GM12878 (cell line): Measurements from ENCODE around the gene MATN4. TPM values are rescaled to one million over a fixed set of nuclear protein-coding genes. Genes with fewer than 3 reads are reported as not detected.

Experiments
- ATAC-seq: fragments of 200-7000 bp; cut with Tn5 transposase; 3 replicates; pipeline ENCODE4 v1.9.1; 2020; ENCODE audit warnings: mild to moderate bottlenecking, moderate library complexity
- BruUV-seq: library from RNA; stranded (reverse); fragments of 400-500 nt; replicated peaks from 2 replicates; lab custom pipeline; 2021; lab: Mats Ljungman, UMichigan
- CTCF ChIA-PET: fragments of 300-600 bp; sonication (Branson Sonifier 250); formaldehyde crosslinking; extraction: SDS; loops from one replicate; lab custom pipeline; 2021; ENCODE audit warnings: inconsistent platforms; lab: Yijun Ruan, JAX
- POLR2A ChIA-PET: fragments of 350-600 bp; formaldehyde crosslinking; extraction: SDS; loops from one replicate; lab custom pipeline; 2021; ENCODE audit warnings: inconsistent platforms; lab: Charles Lee
- RAD21 ChIA-PET: fragments of 300-600 bp; sonication (Branson Sonifier 250); formaldehyde crosslinking; loops from one replicate; lab custom pipeline; 2023; ENCODE audit warnings: antibody characterized with exemption; ENCODE audit not compliant: unreplicated experiment; lab: Charles Lee
- SMC1A ChIA-PET: fragments of 300-600 bp; sonication (Branson Sonifier 250); formaldehyde crosslinking; loops from one replicate; lab custom pipeline; 2023; ENCODE audit not compliant: unreplicated experiment, uncharacterized antibody; lab: Charles Lee
- DNase-seq: peaks from one replicate; pipeline ENCODE4 v3.0.0-alpha.2; 2011; ENCODE audit warnings: low read depth, low spot score
- FAIRE-seq: peaks from 3 replicates; lab custom pipeline; 2011; peaks lifted over from hg19 to GRCh38; lab: Jason Lieb, UNC
- H2AFZ ChIP-seq: 2 replicates; pipeline ENCODE4 v1.6.0; 2011; ENCODE audit warnings: low read depth, low read length, control low read depth; ENCODE audit not compliant: control insufficient read depth
- H3K27ac ChIP-seq: 2 replicates; pipeline ENCODE4 v1.5.1; 2011; ENCODE audit warnings: control low read depth; ENCODE audit not compliant: control insufficient read depth, insufficient read depth
- H3K27me3 ChIP-seq, 2 experiments: replicated peaks in 1 of 2; 2 replicates each; pipeline versions ENCODE4 v1.6.0 to v1.6.1; 2011; ENCODE audit warnings: low read length in 1 of 2; ENCODE audit not compliant: control insufficient read depth in 2 of 2, insufficient read depth in 2 of 2
- H3K36me3 ChIP-seq, 2 experiments: 2 replicates each; pipeline ENCODE4 v1.5.1; 2011; ENCODE audit warnings: low read length in 1 of 2; ENCODE audit not compliant: control insufficient read depth in 2 of 2, insufficient read depth in 2 of 2
- H3K4me1 ChIP-seq: 2 replicates; pipeline ENCODE4 v1.6.1; 2011; ENCODE audit warnings: mild to moderate bottlenecking, low read length, moderate library complexity, mixed read lengths; ENCODE audit not compliant: control insufficient read depth, insufficient read depth
- H3K4me2 ChIP-seq: 2 replicates; pipeline ENCODE4 v1.6.0; 2011; ENCODE audit warnings: control low read depth; ENCODE audit not compliant: control insufficient read depth, insufficient read depth
- H3K4me3 ChIP-seq: fragments of 200-600 bp; sonication (generic); 2 replicates; pipeline ENCODE4 v1.5.1; 2016
- H3K79me2 ChIP-seq: 2 replicates; pipeline ENCODE4 v1.6.0; 2011; ENCODE audit warnings: low read length; ENCODE audit not compliant: control insufficient read depth, insufficient read depth
- H3K9ac ChIP-seq: 2 replicates; pipeline ENCODE4 v1.8.0; 2011; ENCODE audit warnings: low read length, control low read depth, mixed read lengths; ENCODE audit not compliant: control insufficient read depth, insufficient read depth
- H3K9me3 ChIP-seq: replicated peaks from 3 replicates; pipeline ENCODE4 v1.5.1; 2011; ENCODE audit warnings: mild to moderate bottlenecking, low read length; ENCODE audit not compliant: control insufficient read depth, insufficient read depth
- H4K20me1 ChIP-seq: 2 replicates; pipeline ENCODE4 v1.6.0; 2011; ENCODE audit not compliant: control insufficient read depth, insufficient read depth
- ATF7 ChIP-seq: fragments of 450-650 bp; IDR thresholded peaks from 2 replicates; pipeline ENCODE4 v1.6.1; 2016; ENCODE audit warnings: low read depth, mild to moderate bottlenecking
- BACH1 ChIP-seq: fragments of 450-650 bp; IDR thresholded peaks from 2 replicates; pipeline ENCODE4 v1.6.1; 2017; ENCODE audit warnings: mild to moderate bottlenecking, borderline replicate concordance
- BRCA1 ChIP-seq: IDR thresholded peaks from 2 replicates; pipeline ENCODE4 v1.6.1; 2011; ENCODE audit warnings: low read depth, low read length, improper control_type of control experiment
- CBFB ChIP-seq: IDR thresholded peaks from 2 replicates; pipeline ENCODE4 v1.6.1; 2016; ENCODE audit warnings: antibody characterized with exemption, low read depth
- CHD4 ChIP-seq: fragments of 200-600 bp; sonication (generic); IDR thresholded peaks from 2 replicates; pipeline ENCODE4 v1.6.1; 2016; ENCODE audit warnings: mild to moderate bottlenecking
- CREM ChIP-seq: IDR thresholded peaks from 2 replicates; pipeline ENCODE4 v1.6.1; 2014; ENCODE audit warnings: antibody characterized with exemption, low read depth
- EED ChIP-seq: sonication (generic); IDR thresholded peaks from 2 replicates; pipeline ENCODE4 v1.6.1; 2016; ENCODE audit warnings: antibody characterized with exemption, low read depth
- HDAC6 ChIP-seq: fragments of 200-600 bp; sonication (generic); IDR thresholded peaks from one replicate; pipeline ENCODE4 v1.8.0; 2017; ENCODE audit warnings: antibody characterized with exemption; ENCODE audit not compliant: unreplicated experiment
- KLF5 ChIP-seq: fragments of 450-650 bp; IDR thresholded peaks from 2 replicates; pipeline ENCODE4 v1.6.1; 2014; ENCODE audit warnings: mild to moderate bottlenecking; ENCODE audit not compliant: partially characterized antibody
- MTA2 ChIP-seq: fragments of 450-650 bp; IDR thresholded peaks from 2 replicates; pipeline ENCODE4 v1.6.1; 2016; ENCODE audit warnings: low read depth, mild to moderate bottlenecking, moderate library complexity
- PAX5 ChIP-seq: IDR thresholded peaks from 2 replicates; pipeline ENCODE4 v1.6.1; 2011; ENCODE audit warnings: low read depth, low read length, borderline replicate concordance
- RBBP5 ChIP-seq: fragments of 200-600 bp; sonication (generic); conservative IDR thresholded peaks from 2 replicates; pipeline ENCODE4 v1.6.1; 2016
- RCOR1 ChIP-seq: conservative IDR thresholded peaks from 2 replicates; pipeline ENCODE4 v1.6.1; 2012; ENCODE audit warnings: low read depth, low read length, improper control_type of control experiment
- RUNX3 ChIP-seq: IDR thresholded peaks from 2 replicates; pipeline ENCODE4 v1.6.1; 2012; ENCODE audit warnings: low read length, inconsistent platforms
- SREBF1 ChIP-seq: IDR thresholded peaks from 2 replicates; pipeline ENCODE4 v1.6.1; 2012; ENCODE audit warnings: mild to moderate bottlenecking, low read length
- SRF ChIP-seq, 2 experiments: IDR thresholded peaks; 2 replicates each; pipeline ENCODE4 v1.6.1; 2011; ENCODE audit warnings: low read depth in 2 of 2, low read length in 2 of 2, mild to moderate bottlenecking in 1 of 2, moderate library complexity in 1 of 2
- SUPT20H ChIP-seq: IDR thresholded peaks from 2 replicates; pipeline ENCODE4 v1.6.1; 2011; ENCODE audit warnings: low read depth, mild to moderate bottlenecking, low read length, moderate library complexity, borderline replicate concordance; ENCODE audit not compliant: control insufficient read depth
- TARDBP ChIP-seq: IDR thresholded peaks from 2 replicates; pipeline ENCODE4 v1.6.1; 2016; ENCODE audit warnings: borderline replicate concordance
- ZNF217 ChIP-seq: fragments of 450-650 bp; IDR thresholded peaks from 2 replicates; pipeline ENCODE4 v1.6.1; 2017; ENCODE audit warnings: antibody characterized with exemption, mild to moderate bottlenecking
- WGBS: methylation state at CpG from one replicate; pipeline ENCODE4 v1.1.6; 2016; ENCODE audit warnings: low lambda C conversion rate; ENCODE audit not compliant: insufficient replicate concordance, insufficient coverage; ENCODE audit errors: missing lambda C conversion rate; 5-methylcytosine and 5-hydroxymethylcytosine counted together
- in situ Hi-C: fragments of 300-500 bp; cut with MboI; formaldehyde crosslinking; loops from 9 replicates; pipeline ENCODE4 v1.14.3; 2018; ENCODE audit warnings: mixed read lengths
- intact Hi-C: fragments of 100-400 bp; cut with micrococcal nuclease; formaldehyde crosslinking; loops from one replicate; pipeline ENCODE4 v1.14.2; 2022; ENCODE audit not compliant: unreplicated experiment
- polyA plus RNA-seq, 11 experiments: library from polyadenylated mRNA; depleted of rRNA in 4 of 11; unstranded in 6 of 11; stranded (reverse) in 5 of 11; fragments of >200 nt; fragmentation: Nextera tagmentation in 4 of 11; fragmentation: Illumina TruSeq in 1 of 11; extraction: Ambion mirVana in 4 of 11; extraction: Trizol in 1 of 11; gene quantifications; 1 replicate in 1 of 11; 2 replicates in 10 of 11; pipeline versions ENCODE4 v1.2.1 to v1.2.3, GENCODE V29; 2011 to 2016; ENCODE audit warnings: inconsistent platforms in 2 of 11, missing spikeins in 2 of 11, low read depth in 1 of 11
- total RNA-seq, 4 experiments: library from RNA; depleted of rRNA in 3 of 4; stranded (reverse); fragments of >200 nt in 3 of 4; fragmentation: Illumina TruSeq in 1 of 4; extraction: Trizol in 1 of 4; gene quantifications; 2 replicates each; pipeline versions ENCODE4 v1.2.1 to v1.2.3, GENCODE V29; 2013 to 2021
- TF ChIP-seq, protein P1 (sequence below): fragments of 450-650 bp; IDR thresholded peaks from 2 replicates; pipeline ENCODE4 v1.6.1; 2017; ENCODE audit warnings: borderline replicate concordance

Gene MATN4
- total and polyA plus RNA-seq, 10 of the 15 experiments (the other 5 are each of a cell fraction or from before 2014, with no cell fraction given), result 0.10 to 0.15 TPM; not detected in 8

DNA sequence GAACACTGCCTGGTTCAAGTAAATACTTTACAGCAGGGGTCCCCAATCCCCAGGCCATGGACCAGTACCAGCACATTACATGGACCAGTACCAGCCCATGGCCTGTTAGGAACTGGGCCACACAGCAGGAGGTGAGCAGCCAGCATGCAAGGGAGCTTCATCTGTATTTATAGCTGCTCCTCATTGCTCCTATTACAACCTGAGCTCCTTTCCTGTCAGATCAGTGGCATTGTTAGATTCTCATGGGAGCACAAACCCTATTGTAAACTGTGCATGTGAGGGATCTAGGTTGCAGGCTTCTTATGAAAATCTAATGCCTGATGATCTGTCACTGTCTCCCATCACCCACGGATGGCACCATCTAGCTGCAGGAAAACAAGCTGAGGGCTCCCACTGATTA, 13.4 kb downstream of the MATN4 start:
- no peak overlapping the region for H2AFZ ChIP-seq
- TF ChIP-seq, protein P1, sequence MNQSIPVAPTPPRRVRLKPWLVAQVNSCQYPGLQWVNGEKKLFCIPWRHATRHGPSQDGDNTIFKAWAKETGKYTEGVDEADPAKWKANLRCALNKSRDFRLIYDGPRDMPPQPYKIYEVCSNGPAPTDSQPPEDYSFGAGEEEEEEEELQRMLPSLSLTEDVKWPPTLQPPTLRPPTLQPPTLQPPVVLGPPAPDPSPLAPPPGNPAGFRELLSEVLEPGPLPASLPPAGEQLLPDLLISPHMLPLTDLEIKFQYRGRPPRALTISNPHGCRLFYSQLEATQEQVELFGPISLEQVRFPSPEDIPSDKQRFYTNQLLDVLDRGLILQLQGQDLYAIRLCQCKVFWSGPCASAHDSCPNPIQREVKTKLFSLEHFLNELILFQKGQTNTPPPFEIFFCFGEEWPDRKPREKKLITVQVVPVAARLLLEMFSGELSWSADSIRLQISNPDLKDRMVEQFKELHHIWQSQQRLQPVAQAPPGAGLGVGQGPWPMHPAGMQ, result no peak
- TF ChIP-seq CBFB (no peak), ZNF217 (no peak), BACH1 (no peak), CREM (no peak), SREBF1 (no peak), BRCA1 (no peak), MTA2 (no peak), KLF5 (no peak), PAX5 (no peak), ATF7 (no peak), SUPT20H (no peak), SRF (IDR thresholded peaks at IDR 0.05; ENCODE audit: low read depth in 2 of 2, low read length in 2 of 2) (no peak), RBBP5 (no peak), RCOR1 (no peak), HDAC6 (no peak), RUNX3 (no peak), CHD4 (no peak), EED (no peak), TARDBP (no peak)
- SMC1A ChIA-PET, result interaction anchor here (0.7 to 1.3 kb wide), 5 partner anchors 9 to 251 kb away, joined by 3 to 6 read pairs (median 3); no protein-coding TSS in a partner anchor
- H3K27me3 ChIP-seq, result peaks cover 6 to 7% of the 10 kb centered on the region in 2 experiments; a peak in 3 of 4 replicates
- CTCF ChIA-PET, result interaction anchor here (0.6 to 6.3 kb wide), 40 partner anchors 8 to 1090 kb away, joined by 3 to 53 read pairs (median 4); partner anchors contain the start of genes SYS1, WFDC10A and WFDC5
- intact Hi-C loops, result loop anchor here (5.0 kb wide), 4 partner anchors 157 to 257 kb away; no protein-coding TSS in a partner anchor
- H3K4me3 ChIP-seq, result no peak overlapping the region
- POLR2A ChIA-PET, result no interaction called here
- H3K79me2 ChIP-seq, result no peaks in the 10 kb centered on the region
- in situ Hi-C loops, result no loop called here
- no peaks in the 10 kb centered on the region for H3K36me3 ChIP-seq
- H3K9ac ChIP-seq, result no peak overlapping the region
- H3K27ac ChIP-seq, result no peak overlapping the region
- BruUV-seq, result no TSS peak
- no peaks in the 10 kb centered on the region; the same call in 2 of the 3 replicates for H3K9me3 ChIP-seq
- 6% methylated on average over 1 of the region's 1 CpG for WGBS
- no peaks in the 10 kb centered on the region for H4K20me1 ChIP-seq
- H3K4me2 ChIP-seq, result no peak overlapping the region
- RAD21 ChIA-PET, result interaction anchor here (0.9 to 1.9 kb wide), 6 partner anchors 142 to 476 kb away, joined by 3 to 8 read pairs (median 4); no protein-coding TSS in a partner anchor
- no peaks in the 10 kb centered on the region for H3K4me1 ChIP-seq
- no peak for DNase-seq
- no peak for FAIRE-seq
- no peak for ATAC-seq
